Islet precursor cell (in vitro differentiated cells): ENCODE data around the gene GRID1.

ENCODE experiments used
- DNase-seq: peaks from one replicate; pipeline ENCODE4 v3.0.0-alpha.2; 2018

The GRID1 gene

DNA sequence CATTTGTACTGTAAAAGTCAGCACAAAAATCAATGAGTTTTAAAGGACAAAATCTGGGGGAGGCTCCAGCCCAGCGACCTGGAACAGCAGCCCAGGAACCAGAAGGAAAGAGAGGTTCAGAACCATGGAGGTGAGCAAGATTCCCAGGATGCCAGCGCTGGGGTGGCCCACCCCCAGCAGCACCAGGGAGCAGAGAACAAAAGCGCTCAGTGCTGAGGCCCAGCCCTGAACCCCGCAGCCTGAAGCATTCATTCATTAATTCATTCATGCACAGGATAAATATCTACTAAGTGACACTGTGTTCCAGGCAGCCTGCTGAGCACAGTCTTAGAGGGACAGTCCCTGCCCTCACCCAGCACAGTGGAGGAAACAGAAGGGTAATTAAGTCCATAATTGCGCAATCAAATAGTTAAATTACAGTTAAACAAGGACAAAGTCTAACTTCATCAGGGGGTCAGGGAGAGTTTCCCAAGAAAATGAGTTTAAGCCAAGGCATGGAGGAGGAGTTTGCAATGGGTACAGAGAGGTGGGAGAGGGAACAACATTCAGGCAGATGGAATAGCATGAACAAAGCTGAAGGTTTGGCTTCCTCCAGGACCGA, 202.3 kb downstream of the GRID1 start:
- DNase-seq, result no peak

DNA sequence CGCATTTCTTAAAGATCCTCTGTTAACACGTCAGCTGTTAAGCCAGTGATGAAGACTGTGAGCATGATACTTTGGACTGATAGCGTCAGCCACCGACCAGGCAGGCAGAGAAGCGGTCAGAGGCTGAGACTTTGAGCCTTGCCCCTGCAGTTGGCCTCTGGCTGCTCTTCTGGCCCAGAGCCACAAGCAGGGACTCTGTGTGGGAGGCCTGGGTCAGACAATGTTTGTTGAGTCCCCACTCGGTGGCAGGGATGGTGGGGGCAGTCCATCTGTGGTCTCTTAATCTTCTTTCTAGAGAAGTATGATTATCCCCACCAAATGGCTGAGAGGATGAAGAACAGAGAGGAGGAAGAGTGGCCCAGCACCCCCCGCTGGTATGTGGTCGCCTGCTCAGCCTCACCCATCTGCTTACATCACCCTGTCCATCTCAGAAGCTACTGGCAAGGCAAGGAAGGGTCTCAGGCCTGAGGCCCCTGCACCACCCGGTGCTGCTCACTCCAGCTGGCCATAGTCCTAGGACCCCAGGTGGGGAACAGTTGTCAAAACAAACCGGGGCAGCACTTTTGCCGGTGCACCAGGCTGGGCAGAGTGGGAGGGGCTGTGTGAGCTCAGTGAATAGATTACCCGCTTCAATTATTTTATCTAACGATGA, 202.9 kb downstream of the GRID1 start:
- DNase-seq, result no peak

DNA sequence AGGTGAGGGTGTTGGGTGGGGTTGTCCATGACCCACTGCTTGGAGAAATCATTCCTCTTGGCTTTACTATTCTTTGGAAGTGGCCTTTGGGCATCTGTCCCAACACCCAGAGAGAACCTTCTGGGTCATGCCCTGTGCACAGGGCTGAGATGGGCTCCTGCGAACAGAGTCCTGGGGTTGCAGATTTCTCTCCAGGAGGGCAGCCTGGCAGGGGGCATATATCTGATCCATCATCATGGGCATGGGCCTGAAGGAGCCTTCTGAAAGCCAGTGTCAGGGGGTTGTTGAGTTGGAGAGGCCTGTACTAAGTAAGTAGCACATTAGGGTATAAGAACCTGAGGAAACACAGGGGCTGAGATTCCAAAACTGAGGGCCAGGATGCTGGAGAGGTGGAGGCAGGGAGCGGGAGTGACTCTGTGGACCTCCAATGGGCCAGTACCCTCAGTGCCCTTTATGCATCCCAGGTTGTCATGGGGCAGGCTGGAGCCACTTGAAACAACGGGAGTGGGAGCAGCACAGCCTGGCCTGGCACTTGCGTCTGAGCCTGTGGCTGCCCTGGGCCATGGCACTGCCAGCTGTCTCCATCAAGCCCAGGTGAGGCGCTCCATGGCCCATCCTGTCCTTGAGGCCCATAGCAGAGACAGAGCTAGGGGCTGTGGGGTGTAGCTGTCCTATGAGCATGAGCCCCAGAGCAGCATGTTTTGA, 203.7 kb downstream of the GRID1 start:
- no peak for DNase-seq

DNA sequence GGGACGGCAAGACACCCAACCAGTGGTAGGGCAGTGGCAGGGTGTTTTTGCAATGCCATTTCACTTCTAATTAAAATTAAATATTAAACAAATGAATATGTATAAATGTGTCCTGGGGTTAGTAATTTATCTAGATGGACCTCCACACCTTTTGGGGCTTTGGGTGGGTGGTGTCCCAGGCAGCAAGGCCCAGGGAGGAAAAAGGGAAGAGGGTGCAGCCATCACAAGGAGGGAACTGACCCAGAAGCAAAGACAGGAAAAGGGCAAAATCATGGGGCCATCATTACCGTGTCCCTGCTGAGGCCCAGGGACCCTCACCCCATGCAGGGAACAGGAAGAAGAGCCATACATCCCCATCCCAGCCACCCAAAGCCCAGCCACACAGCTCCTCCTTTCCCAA, 204.6 kb downstream of the GRID1 start:
- no peak for DNase-seq

DNA sequence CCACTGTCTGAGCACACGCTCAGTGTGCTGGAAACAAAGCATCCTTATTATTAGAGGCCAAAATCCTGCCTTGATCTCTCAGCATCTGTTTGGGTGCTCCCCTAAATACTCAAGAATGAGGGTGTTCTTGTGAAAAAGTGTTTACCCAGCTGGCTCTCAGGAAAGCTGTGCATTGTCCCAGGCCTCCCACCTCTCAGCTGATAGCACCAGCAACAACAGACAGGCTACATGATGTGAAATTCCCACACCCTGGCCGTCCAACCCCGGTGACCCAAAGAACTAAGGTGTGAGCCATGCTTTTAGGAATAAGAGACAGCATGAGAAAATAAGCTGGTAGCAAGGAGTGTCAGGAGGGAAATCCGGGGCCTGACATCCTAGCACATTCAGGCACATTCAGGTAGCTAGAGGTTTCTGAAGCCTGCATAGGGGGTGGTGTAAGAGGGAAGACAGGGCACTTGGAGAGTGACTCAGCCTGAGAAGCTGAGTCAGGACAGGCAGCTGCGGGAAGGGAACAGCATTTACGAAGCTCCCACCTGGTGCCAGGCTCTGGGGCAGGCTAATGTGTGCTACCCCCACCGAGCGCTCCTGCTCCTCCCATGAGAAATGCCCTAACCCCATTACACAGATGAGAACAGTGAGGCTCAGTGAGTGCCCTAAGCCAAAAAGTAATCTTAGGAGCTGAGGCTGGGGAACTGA, 205.6 kb downstream of the GRID1 start:
- DNase-seq, result no peak

DNA sequence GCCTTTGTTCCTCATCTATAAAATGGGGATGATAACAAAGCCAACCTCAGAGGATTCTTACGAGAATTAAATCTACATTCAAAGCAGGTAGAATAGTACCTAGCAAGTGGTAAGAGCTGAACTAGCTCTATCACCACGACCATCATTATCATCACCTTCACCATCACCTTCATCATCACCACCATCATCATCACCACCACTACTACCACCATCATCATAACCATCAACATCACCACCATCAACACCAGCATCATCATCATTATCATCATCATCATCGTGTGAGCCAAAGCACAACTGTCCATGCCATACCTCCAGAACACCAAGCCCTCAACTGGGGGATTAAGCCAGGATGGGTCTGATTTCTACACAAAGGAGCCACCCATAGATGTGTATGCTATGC, 206.8 kb downstream of the GRID1 start:
- DNase-seq, result no peak

DNA sequence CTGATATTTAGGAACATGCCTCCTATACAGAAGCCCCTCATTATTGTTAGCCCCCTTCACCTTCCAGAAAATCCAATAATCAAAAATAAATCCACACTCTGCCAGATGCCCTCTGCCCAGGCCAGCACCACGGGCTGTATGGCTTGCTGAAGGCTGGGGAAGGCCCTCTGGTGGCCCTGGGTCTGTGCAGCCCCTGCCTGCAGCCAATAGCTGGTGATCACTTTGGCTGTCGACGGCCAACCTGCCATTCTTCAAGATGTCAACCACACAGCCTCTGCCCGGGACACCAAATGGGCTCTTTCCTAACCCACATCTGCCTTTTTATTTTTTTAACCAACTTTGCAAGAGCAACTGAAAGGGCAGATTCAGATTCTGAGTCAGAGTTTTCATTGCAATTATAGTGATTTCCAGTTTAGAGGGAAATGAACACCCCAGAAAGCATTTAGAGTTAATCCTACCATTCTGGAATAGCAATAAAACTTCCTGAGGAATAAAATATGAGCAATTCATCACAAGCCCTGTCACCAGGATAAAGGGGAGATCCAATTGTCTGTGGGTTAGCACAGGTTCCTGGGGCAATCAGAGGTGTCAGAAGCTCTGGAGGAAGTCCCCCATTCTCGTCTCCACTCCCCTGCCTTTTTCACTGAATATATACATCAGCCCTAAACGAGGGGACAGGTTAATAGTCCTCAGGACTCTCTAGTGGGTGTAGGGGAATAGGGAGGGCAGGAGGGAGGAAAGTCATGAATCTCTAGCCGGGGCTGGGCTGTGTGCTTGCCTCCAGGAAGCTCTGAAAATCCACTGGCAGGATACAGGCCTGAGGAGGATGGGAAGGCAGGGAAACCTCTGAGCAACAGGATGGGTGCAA, 211.3 kb downstream of the GRID1 start:
- no peak for DNase-seq

DNA sequence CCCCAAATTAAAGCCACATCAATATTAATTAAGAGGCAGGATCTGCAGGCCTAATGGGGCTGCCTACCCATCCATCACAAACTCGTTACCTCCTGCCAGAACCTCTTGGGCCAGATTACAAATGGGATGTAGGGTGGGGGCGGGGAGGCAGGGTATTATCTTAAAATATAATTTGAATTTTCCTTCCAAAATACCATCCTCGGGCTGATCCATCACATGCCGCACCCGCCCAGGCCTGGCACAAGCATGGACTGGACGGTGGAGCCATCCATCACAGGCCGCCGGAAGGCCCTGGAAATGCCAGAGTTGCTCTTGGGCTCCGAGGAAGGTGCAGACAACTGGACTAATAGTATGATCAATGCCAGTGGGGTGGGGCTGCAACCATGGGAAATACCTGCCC, 212.8 kb downstream of the GRID1 start:
- DNase-seq, result no peak

DNA sequence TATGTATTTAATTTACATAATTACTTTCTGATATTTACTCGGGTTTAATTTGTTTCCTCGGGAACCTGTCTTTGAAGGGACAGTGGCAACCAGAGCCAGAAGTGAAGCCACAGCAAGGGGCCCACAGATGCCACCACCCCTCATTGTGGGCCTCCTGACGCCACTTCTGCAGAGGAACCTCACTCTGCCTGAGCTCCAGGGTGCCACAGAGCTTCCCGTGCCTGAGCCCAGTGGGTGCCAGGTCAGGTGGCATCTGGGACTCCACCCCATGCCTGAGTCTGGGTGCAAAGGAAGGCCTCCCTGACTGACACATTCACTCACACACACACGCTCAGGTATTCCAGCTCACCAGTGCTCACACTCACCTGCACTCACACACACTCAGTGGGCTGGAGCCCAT, 213.7 kb downstream of the GRID1 start:
- DNase-seq, result no peak

DNA sequence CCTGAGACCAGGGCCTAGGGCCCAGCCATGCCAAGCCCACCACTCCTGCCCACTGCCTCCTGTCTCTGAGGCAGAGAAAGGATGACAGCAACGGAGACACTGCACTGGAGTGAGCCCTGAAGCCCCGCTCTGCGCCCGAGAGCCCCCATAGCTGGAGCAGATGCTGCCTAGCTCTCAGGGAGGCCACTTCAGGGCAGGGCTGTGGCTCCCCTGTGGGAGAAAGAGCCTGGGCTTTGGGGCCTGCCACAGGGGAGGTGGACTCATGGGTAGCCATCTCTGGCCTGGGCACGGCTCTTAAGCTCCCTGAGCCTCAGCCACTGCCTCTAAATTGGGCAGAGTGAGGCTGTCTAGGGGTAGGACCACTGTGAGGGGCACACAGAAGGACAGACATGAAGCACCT, 214.2 kb downstream of the GRID1 start:
- DNase-seq, result no peak

DNA sequence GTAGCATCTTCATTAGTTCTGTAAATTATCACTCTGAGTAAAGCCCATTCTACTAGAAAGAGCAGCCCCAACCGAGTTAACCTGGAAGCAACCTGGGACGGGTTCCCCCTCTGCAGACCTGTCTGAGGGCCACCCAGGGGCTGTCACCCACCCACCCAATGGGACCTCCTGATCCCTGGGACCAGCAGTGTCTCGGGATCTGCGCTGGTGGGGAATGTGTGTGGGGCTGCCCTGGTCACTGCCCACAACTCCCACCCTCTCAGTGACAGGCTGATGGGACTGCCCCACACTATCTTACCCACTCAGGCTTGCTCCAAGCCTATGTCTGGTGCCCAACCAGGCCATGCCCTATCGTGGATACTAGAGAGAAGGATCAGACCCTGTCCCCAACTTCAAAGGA, 215.0 kb downstream of the GRID1 start:
- DNase-seq, result no peak

DNA sequence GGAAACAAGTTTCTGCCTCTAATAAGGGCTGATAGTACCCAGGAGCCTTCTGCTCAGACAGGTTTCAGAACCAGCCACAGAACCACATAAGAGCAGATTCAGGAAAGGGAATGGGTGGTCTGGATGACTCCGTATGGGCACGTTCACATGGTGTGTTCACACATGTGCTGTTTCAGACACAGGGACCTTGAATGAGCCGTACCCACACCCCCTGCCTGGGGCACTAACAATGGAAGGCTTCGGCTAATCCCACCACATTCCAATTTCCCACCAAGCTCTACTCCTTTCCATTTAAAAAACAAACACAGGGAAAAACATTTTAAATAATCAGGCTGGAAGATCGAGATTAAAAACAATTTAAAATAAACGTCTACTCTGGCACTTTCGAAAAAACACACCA, 217.3 kb downstream of the GRID1 start:
- no peak for DNase-seq

DNA sequence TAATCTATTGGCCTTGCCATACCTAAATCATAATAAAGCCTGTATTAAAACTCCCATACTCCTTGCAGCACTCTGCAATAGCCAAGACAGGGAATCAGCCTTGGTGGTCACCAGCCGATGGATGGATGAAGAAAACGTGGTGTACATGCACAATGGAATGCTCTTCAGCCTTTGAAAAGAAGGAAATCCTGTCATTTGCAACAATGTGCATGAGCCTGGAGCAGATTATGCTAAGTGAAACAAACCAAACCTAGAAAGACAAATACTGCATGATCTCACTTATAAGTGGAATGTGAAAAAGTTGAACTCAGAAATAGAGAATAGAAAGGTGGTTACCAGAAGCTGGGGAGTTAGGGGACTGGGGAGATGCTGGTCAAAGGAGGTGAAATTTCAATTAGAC, 218.5 kb downstream of the GRID1 start:
- DNase-seq, result no peak

DNA sequence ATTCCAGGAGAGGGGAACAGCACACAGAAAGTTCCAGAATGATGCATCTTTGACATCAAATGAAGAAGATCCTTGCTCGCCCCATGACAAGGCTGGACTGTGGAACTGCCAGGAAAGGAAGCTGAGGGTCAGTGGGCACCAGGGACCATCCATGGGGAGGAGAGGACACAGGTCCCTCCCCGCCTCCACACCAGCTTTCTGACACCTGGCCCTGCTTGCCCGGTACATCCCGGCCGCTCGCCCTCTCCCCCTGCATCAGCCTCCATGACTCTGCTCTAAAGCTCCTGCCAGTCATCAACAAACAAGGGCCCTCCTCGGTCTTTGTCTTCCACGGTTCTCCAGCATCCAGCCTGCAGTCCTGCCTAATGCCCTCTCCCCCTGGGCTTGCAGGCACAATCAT, 222.3 kb downstream of the GRID1 start:
- no peak for DNase-seq

DNA sequence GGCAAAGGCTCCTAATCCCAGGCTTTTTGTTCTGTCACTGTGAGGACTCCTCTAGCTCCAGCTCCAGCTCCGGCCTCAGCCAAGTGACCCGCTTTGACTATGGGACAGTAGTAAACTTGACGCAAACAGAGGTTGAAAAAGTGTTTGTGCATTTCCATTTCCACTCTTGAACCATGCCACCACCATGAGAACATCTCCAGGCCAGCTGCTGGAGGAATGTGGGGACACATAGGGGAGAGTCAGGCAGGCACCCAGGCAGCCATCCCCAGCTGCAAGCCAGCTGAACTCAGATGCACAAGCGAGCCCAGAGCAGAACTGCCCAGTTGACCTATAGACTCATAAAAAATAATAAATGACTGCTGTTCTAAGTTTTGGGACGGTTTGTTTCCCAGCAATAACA, 224.7 kb downstream of the GRID1 start:
- DNase-seq, result no peak

DNA sequence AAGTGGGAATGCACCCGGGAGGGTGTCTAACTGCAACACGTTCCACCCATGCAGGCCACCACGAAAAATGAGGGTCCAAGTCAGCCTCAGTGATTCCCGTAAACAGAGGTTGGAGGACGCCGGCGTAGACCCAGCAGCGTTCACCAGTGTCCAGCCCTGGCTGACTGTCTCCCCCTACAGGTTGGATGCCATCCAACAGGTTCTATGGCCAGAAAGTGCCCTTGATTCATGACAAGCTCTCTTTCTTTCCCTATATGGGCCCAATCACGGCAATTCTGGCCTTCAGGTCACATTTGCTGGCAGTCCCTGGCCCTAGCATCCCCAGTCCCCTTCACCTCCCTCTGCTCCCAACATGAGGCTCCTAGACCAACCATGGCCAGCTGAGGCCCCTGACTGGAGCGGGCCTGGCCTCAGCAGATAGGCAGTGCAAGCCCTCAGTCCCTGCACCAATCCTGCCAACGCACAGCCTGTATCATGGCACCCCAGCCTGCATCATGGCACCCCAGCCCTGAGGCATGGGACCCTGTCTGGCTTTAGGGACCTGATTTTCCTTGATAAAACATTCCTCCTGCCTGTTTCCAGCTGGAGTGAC, 227.4 kb downstream of the GRID1 start:
- peak; percentile 68 for DNase-seq

DNA sequence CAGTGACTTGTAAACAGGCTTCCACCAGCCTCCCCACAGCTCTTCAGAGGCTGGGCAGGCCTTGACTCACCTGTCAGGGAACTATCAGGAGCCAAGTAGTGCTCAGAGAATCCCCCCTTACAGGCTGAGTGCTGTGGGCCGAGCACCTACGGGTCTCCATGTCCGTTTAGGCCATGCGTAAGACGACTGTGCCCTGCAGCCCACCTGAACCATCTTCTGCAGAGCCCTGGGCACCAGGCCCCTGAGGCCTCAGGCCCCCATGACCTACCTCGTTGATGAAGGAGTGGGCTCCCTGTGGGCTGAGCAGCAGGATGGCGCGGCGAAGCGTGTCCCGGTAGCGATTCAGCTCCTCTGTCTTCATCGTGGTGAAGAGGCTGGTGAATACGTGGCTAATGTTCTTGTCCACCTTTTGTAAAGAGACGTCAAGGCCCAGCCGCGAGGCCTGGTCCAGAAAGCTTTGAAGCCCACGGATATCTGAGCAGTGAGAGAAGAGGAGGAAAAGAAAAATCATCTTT, 228.0 kb downstream of the GRID1 start:
- no peak for DNase-seq

DNA sequence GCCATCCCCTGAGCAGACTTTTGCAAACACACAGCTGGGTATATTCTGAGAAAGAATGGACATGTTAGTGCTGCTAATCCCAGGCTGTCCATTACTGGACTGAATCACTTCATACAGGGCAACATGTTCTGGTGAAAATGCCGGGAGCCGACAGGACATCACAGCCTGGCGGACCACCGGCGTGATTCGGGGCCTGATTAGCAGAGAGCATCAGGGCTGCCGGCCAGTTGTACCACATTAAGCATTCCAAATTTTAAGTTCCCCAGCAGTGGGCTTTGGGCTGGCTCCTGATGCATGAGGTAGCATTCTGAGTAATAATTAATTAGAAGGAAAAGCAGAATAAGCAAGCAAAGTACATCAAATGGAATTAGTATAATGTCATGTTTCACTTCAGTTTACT, 229.0 kb downstream of the GRID1 start:
- no peak for DNase-seq

DNA sequence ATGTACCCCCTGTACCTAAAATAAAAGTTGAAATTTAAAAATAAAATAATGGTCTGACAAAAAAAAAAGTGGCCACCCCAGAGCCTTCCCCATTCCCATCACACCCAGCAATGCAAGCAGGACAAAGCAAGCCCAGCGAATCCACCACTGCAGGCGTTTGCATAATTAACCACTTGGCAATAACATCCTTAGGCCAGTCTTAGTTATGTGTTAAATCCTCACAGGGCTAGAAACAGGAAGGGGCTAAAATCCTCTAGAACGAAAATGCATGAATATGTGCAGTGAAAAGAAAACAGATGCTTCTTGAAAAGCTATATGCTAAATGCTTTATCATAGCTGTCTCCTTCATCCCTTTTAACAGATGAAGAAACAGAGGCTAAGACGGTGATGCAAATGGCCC, 229.7 kb downstream of the GRID1 start:
- no peak for DNase-seq

DNA sequence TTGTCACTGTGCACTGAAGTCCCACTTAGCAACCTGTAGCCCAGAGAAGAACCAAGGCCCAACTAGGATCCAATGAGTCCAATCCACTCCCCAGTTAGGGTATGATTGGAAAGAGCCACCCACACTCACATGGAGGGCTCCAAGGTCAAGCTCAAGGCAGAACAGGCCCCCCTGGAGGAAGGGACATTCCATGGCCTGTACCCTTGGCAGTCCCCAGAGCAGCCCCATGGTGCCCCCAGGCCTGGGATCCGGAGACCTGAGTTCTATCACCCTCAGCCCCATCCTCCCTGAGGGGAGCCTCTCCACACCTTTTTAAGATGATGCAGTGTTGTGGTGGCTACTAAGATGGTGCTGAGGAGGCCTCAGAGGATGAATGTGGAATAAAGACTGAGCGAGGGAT, 231.4 kb downstream of the GRID1 start:
- DNase-seq, result no peak

DNA sequence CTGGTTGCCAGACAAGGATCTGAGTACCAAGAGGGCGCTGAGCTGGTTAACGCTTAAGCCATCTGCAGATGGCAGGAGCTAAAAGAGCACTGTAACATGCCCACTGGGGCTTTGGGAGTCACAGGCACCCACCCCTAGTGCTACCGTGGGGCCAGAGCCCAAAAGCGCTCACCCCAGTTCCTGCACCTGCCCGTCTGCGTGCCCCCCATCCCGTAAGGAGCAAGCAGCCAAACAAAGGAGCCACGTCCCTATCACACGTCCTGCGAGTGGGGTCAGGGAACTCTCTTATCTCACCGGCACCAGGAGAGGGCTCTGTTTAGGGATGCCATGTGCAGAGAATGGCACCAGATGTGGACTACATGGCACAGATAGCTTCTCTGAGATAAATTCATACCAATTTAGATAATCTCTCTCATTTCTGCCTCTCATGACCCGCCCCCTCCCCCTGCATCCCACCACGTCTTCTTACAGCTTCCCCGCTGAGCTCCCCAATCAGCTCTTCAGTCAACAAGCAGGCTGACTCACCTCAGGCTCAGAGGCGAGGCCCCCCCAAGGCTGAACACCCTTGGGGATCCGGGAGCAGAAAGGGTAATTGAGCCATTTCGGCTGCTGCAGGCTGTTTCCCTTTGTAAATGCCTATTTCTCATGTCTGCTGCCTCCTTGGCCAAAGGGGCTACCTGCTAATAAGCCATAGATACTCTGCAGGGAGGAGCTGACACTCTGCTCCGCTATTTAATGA, 235.7 kb downstream of the GRID1 start:
- no peak for DNase-seq

DNA sequence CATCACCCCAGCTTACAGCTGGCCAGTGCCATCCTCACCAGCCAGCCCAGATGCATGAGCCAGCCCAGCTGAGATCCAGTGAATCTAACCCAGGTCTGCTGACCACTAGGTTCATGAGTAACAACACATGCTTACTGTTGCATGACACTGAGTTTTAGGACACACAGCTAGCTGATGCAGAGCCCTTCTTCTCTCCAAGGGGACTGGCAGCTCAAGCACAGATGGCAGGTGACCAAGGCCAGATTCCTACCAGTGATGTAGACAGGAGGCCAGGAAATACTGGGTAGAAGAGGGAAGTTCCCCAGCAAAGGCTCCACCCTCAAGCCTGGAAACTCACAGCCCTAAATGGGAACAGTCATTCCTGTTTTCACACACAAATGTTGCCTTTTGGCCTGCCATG, 236.6 kb downstream of the GRID1 start:
- DNase-seq, result no peak
